ENCODE measurements around the gene ZFP36.
A peak's percentile ranks its signal among the peaks of the same experiment; 100 is the strongest.

The ZFP36 gene

DNA sequence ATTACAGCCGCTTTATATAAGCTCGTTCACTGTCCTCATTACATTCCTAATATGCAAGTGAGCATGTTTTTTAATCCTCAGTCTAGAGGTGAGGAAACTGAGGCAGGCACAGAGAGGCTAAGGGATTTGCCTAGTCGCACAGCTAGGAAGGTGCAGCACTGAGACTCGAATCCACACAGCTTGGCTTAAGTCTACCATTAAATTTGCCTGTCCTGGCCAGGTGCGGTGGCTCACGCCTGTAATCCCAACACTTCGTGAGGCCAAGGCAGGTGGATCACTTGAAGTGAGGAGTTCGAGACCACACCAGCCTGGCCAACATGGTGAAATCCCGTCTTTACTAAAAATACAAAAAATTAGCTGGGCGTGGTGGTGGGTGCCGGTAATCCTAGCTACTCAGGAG, 21.1 kb downstream of the ZFP36 start:
- TF ChIP-seq FOXM1 (IDR thresholded peaks at IDR 0.05; ENCODE audit: borderline replicate concordance, low read depth) (no peak), RAD21 (IDR thresholded peaks at IDR 0.05; ENCODE audit: low read depth) (no peak), TCF12 (IDR thresholded peaks at IDR 0.05; ENCODE audit: low read depth) (no peak), TAF1 (IDR thresholded peaks at IDR 0.05; ENCODE audit: low read depth) (no peak), EGR1 (IDR thresholded peaks at IDR 0.05) (no peak), ZBTB7A (IDR thresholded peaks at IDR 0.05; ENCODE audit: low read depth) (no peak), TEAD4 (IDR thresholded peaks at IDR 0.05) (no peak), YY1 (IDR thresholded peaks at IDR 0.05; ENCODE audit: low read depth) (no peak), NFIC (IDR thresholded peaks at IDR 0.05) (no peak)
- TF ChIP-seq, protein P1, sequence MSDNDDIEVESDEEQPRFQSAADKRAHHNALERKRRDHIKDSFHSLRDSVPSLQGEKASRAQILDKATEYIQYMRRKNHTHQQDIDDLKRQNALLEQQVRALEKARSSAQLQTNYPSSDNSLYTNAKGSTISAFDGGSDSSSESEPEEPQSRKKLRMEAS (IDR thresholded peaks at IDR 0.05): no peak
- TF ChIP-seq, protein P2, sequence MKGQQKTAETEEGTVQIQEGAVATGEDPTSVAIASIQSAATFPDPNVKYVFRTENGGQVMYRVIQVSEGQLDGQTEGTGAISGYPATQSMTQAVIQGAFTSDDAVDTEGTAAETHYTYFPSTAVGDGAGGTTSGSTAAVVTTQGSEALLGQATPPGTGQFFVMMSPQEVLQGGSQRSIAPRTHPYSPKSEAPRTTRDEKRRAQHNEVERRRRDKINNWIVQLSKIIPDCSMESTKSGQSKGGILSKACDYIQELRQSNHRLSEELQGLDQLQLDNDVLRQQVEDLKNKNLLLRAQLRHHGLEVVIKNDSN (IDR thresholded peaks at IDR 0.05): no peak

DNA sequence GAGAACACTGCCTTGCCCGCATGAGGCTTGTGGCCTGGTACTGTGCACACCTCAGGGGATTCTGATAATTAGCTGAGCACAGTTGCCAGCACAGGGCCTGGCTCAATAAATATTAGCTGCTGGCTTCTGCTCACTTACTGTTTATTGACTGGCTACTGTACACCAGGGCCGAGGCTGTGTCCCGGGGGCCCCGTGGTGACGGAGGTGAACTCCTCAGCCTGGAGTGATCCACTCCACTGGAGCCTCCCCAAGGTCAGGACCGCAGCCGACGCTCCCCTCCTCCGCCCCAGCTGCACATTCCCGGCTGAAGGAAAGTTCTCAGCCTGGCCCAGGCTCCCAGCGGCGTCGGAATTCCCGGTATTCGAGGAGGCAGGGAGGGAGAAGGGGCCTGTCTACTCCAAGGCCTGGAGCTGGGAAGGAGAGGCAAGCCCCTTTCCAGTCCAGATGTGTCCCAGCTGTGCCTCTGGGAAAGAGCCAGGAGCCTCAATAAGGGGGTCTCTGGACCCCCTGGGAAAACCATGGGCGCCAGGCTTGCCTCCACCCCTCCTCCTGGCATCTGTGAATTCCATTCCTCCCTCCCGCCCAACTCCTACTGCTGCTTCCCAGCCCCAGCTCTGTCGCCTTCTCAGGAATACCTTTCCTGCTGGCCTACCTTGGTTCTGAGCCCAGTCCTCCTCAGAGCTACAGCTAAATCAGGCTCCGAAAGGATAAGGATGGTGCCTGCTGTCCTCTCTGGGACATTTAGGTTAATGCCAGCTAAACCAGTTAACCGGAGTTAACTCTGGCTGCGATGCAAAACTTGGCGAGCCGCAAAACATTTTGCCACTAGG, 21.9 kb downstream of the ZFP36 start:
- TF ChIP-seq TEAD4 (IDR thresholded peaks at IDR 0.05) (peak; percentile 98), TAF1 (IDR thresholded peaks at IDR 0.05; ENCODE audit: low read depth) (no peak), EP300 (IDR thresholded peaks at IDR 0.05; ENCODE audit: borderline replicate concordance) (peak; percentile 69; the same call in 1 of the 2 replicates), FOXM1 (IDR thresholded peaks at IDR 0.05; ENCODE audit: borderline replicate concordance, low read depth) (no peak; the same call in 1 of the 2 replicates), TCF12 (IDR thresholded peaks at IDR 0.05; ENCODE audit: low read depth) (peak; percentile 89), ZBTB7A (IDR thresholded peaks at IDR 0.05; ENCODE audit: low read depth) (peak; percentile 97)
- TF ChIP-seq, protein P1 (IDR thresholded peaks at IDR 0.05): peak; percentile 56; the same call in 1 of the 2 replicates

DNA sequence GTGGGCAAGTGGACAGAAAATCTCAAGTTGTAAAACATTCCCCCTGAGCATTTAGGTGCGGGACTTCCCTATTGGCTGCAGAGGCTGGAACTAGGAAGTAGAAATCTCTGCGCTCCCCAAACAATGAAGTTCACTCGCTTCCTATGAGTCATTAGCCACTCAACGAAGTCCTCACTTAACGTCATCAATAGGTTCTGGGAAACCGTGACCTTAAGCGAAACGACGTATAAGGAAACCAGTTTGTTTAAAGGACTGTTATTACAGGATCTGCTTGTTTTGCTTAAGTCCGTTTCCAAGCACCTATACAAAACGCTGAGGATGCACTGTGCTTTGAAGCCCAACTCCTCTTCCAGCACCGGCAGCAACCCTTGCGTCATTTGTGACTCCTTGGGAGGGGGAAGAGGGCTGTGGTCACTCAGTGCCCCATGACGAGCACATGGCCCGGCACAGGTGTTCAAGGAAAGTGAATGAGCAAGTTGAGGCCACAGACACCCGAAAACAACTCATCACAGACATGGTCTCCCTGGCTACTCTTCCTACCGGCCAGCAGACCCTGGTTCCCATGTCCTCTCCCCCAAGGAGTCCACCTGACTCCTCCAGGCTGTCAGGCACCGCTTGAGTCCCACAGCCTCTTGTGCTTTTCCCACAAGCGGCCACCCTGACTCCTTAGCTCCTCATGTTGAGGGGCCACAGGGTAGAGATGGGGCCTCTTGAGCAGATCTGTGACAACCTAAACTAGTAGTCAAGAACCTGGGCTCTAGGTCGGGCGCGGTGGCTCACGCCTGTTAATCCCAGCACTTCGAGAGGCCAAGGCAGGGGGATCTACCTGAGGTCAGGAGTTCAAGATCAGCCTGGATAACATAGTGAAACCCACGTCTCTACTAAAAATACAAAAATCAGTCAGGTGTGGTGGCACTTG, 24.3 kb downstream of the ZFP36 start:
- no peak for TF ChIP-seq RAD21 (IDR thresholded peaks at IDR 0.05; ENCODE audit: low read depth)
- TF ChIP-seq, protein P1 (IDR thresholded peaks at IDR 0.05): peak; percentile 77
- TF ChIP-seq CREB1 (IDR thresholded peaks at IDR 0.05; ENCODE audit: low read depth): peak; percentile 82; the same call in 1 of the 2 replicates

DNA sequence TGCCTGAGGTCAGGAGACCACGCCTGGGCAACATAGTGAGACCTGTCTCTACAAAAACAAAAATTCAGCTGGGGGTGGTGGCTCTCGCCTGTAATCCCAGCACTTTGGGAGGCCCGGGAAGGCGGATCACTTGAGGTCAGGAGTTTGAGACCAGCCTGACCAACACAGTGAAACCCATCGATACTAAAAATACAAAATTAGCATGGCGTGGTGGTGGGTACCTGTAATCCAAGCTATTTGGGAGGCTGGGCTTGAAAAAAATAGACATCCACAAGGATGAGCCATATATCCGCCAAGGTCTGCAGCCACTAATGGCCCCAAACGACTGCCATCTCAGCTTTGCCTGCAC, 26.0 kb downstream of the ZFP36 start:
- TF ChIP-seq EGR1 (IDR thresholded peaks at IDR 0.05) (no peak), RAD21 (IDR thresholded peaks at IDR 0.05; ENCODE audit: low read depth) (no peak), TAF1 (IDR thresholded peaks at IDR 0.05; ENCODE audit: low read depth) (no peak), TEAD4 (IDR thresholded peaks at IDR 0.05) (no peak), EP300 (IDR thresholded peaks at IDR 0.05; ENCODE audit: borderline replicate concordance) (no peak), CEBPB (IDR thresholded peaks at IDR 0.05) (no peak), NFIC (IDR thresholded peaks at IDR 0.05) (no peak), ZBTB7A (IDR thresholded peaks at IDR 0.05; ENCODE audit: low read depth) (no peak), CREB1 (IDR thresholded peaks at IDR 0.05; ENCODE audit: low read depth) (no peak), TCF12 (IDR thresholded peaks at IDR 0.05; ENCODE audit: low read depth) (no peak), FOXM1 (IDR thresholded peaks at IDR 0.05; ENCODE audit: borderline replicate concordance, low read depth) (no peak), YY1 (IDR thresholded peaks at IDR 0.05; ENCODE audit: low read depth) (no peak)
- TF ChIP-seq, protein P3, sequence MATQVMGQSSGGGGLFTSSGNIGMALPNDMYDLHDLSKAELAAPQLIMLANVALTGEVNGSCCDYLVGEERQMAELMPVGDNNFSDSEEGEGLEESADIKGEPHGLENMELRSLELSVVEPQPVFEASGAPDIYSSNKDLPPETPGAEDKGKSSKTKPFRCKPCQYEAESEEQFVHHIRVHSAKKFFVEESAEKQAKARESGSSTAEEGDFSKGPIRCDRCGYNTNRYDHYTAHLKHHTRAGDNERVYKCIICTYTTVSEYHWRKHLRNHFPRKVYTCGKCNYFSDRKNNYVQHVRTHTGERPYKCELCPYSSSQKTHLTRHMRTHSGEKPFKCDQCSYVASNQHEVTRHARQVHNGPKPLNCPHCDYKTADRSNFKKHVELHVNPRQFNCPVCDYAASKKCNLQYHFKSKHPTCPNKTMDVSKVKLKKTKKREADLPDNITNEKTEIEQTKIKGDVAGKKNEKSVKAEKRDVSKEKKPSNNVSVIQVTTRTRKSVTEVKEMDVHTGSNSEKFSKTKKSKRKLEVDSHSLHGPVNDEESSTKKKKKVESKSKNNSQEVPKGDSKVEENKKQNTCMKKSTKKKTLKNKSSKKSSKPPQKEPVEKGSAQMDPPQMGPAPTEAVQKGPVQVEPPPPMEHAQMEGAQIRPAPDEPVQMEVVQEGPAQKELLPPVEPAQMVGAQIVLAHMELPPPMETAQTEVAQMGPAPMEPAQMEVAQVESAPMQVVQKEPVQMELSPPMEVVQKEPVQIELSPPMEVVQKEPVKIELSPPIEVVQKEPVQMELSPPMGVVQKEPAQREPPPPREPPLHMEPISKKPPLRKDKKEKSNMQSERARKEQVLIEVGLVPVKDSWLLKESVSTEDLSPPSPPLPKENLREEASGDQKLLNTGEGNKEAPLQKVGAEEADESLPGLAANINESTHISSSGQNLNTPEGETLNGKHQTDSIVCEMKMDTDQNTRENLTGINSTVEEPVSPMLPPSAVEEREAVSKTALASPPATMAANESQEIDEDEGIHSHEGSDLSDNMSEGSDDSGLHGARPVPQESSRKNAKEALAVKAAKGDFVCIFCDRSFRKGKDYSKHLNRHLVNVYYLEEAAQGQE (IDR thresholded peaks at IDR 0.05; ENCODE audit: low read depth): no peak
- TF ChIP-seq, protein P2 (IDR thresholded peaks at IDR 0.05): no peak
- TF ChIP-seq, protein P1 (IDR thresholded peaks at IDR 0.05): no peak

DNA sequence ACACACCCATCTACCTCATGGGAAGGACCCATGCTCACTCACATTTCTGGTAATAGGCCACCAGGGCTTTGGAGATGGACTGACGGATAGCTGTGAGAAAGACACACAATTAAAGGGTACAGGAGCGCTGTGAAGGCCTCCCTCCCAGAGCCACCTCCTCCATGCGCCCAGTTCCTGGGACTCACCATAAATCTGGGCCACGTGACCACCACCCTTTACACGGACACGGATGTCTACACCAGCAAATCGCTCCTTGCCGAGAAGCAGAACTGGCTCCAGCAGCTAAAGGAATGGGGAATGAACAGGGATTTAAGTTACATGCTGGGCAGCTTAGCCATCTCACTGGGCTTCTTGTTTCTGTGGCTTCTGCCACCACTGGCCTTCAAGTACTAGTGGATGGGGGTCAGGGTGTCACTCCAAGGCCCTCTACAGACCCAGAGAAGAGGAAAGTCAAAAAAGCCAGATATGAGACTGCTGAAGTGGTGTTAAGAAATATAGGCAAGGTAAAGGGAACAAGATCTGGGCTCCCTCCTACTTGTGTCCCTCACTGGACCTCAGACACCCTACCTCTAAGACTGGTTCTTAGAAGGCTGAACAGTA, 26.9 kb downstream of the ZFP36 start:
- TF ChIP-seq FOXM1 (IDR thresholded peaks at IDR 0.05; ENCODE audit: borderline replicate concordance, low read depth) (no peak), TAF1 (IDR thresholded peaks at IDR 0.05; ENCODE audit: low read depth) (no peak), CEBPB (IDR thresholded peaks at IDR 0.05) (no peak), EP300 (IDR thresholded peaks at IDR 0.05; ENCODE audit: borderline replicate concordance) (no peak), NFIC (IDR thresholded peaks at IDR 0.05) (no peak), TEAD4 (IDR thresholded peaks at IDR 0.05) (no peak), ZBTB7A (IDR thresholded peaks at IDR 0.05; ENCODE audit: low read depth) (no peak), EGR1 (IDR thresholded peaks at IDR 0.05) (no peak), RAD21 (IDR thresholded peaks at IDR 0.05; ENCODE audit: low read depth) (no peak), YY1 (IDR thresholded peaks at IDR 0.05; ENCODE audit: low read depth) (no peak), CREB1 (IDR thresholded peaks at IDR 0.05; ENCODE audit: low read depth) (no peak), TCF12 (IDR thresholded peaks at IDR 0.05; ENCODE audit: low read depth) (no peak)
- TF ChIP-seq, protein P2 (IDR thresholded peaks at IDR 0.05): no peak
- TF ChIP-seq, protein P1 (IDR thresholded peaks at IDR 0.05): no peak
- TF ChIP-seq, protein P3 (IDR thresholded peaks at IDR 0.05; ENCODE audit: low read depth): no peak

Measured in Ishikawa (cell line).